ENCODE results near the gene ADGRG3. TPM values are rescaled to one million over a fixed set of nuclear protein-coding genes. Genes with fewer than 3 reads are reported as not detected.

The ADGRG3 gene
- total and polyA plus RNA-seq, 2 experiments from 2014 or later = not detected

DNA sequence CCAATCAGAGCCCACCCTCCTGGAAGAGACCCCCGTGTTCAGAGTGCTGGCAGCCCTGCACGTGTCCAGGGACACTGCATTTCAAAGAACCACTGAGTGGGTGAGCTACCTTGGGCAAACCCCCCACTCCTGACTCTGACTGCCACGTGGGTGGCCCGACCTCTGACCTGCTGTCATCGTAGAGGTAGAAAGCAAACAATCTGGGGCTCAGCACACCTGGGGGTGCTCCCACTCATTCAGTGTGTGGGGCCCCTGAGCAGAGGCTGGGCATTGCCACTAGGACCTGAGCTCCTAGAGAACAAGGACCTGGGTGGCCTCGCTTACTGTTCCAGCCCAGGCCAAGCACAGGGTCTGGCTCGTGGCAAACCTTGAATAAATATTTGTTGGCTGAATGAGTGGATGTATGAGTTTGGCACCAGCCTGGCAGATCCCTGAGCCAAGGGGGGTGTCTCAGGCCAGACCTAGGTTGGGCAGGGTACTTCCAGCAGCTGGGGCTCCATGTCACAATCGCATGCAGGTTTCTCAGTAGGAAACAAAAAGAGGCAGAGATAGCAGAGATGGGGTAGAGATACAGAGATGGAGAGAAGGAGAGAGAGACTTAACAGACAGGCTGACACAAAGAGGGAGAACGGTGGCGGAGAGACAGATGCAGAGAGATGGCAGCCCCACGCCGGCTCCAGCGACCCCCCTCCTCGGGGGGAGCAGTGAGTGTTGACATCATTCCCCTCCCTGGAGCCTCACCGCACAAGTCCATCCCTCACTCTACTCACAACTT lies 21.1 kb downstream of the ADGRG3 start:
- Histone ChIP-seq H3K27me3 (no peaks in the 10 kb centered on the region), H3K27ac (no peak overlapping the region), H2AFZ (no peak overlapping the region), H3K79me2 (no peaks in the 10 kb centered on the region), H3K9me3 (ENCODE audit: low read depth) (no peaks in the 10 kb centered on the region), H3K36me3 (replicated peaks; ENCODE audit: insufficient read depth, low read depth) (no peaks in the 10 kb centered on the region), H4K20me1 (ENCODE audit: insufficient read depth, poor library complexity, severe bottlenecking) (no peaks in the 10 kb centered on the region), H3K4me1 (ENCODE audit: insufficient read depth) (peaks cover 9% of the 10 kb centered on the region), H3K9me2 (replicated peaks; ENCODE audit: insufficient read depth) (no peaks in the 10 kb centered on the region), H3K4me3 (no peak overlapping the region), H3K4me2 (peak overlapping the region; percentile 12)
- WGBS (ENCODE audit: low lambda C conversion rate, missing lambda C conversion rate) = 48% methylated on average over 15 of the region's 15 CpGs
- TF ChIP-seq EZH2 (IDR thresholded peaks at IDR 0.05; ENCODE audit: borderline replicate concordance) (no peak), CTCF (IDR thresholded peaks at IDR 0.05; ENCODE audit: poor library complexity) (no peak), EZH2phosphoT487 (IDR thresholded peaks at IDR 0.05; ENCODE audit: low read depth, severe bottlenecking, unreplicated experiment) (no peak)
- no peak for DNase-seq (ENCODE audit: low spot score)

GRCh38 chr16:57689762-57690558 lies 21.9 kb downstream of the ADGRG3 start:
- Histone ChIP-seq H3K27ac (no peak overlapping the region), H3K9me3 (ENCODE audit: low read depth) (no peaks in the 10 kb centered on the region), H2AFZ (no peak overlapping the region), H3K27me3 (no peaks in the 10 kb centered on the region), H3K4me2 (peak overlapping the region; percentile 12), H3K79me2 (no peaks in the 10 kb centered on the region), H4K20me1 (ENCODE audit: insufficient read depth, poor library complexity, severe bottlenecking) (no peaks in the 10 kb centered on the region), H3K4me3 (no peak overlapping the region), H3K36me3 (replicated peaks; ENCODE audit: insufficient read depth, low read depth) (no peaks in the 10 kb centered on the region), H3K9me2 (replicated peaks; ENCODE audit: insufficient read depth) (no peaks in the 10 kb centered on the region), H3K4me1 (ENCODE audit: insufficient read depth) (peaks cover 9% of the 10 kb centered on the region)
- DNase-seq (ENCODE audit: low spot score) = no peak
- TF ChIP-seq EZH2phosphoT487 (IDR thresholded peaks at IDR 0.05; ENCODE audit: low read depth, severe bottlenecking, unreplicated experiment) (no peak), CTCF (IDR thresholded peaks at IDR 0.05; ENCODE audit: poor library complexity) (no peak), EZH2 (IDR thresholded peaks at IDR 0.05; ENCODE audit: borderline replicate concordance) (no peak)
- 61% methylated on average over 13 of the region's 13 CpGs for whole genome bisulfite sequencing (ENCODE audit: low lambda C conversion rate, missing lambda C conversion rate)

DNA sequence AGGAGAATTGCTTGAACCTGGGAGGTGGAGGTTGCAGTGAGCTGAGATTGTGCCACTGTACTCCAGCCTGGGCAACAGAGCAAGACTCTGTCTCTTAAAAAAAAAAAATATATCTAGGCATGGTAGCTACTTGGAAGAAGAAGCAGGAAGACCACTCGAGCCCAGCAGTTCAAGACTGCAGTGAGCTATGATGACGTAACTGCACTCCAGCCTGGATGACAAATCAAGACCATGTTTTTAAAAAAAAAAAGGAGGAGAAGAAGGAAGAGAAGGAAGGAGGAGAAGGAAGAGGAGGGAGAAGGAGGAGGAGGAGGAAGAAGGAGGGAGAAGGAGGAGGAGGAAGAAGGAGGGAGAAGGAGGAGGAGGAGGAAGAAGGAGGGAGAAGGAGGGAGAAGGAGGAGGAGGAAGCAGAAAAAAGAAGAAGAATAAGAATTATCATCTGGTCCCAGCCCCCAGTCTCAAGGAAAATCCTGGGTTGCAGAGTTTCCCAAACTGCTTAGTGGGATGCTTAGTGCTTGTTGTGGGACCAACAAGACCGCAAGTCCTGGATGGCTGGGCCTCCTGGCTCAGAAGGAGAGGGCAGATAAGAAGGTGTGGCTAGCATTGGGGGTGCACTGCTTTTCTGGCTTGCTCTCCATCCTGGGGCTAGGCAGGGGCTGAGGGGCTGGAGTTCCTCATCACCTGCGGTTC lies 22.8 kb downstream of the ADGRG3 start:
- no peak overlapping the region for H2AFZ ChIP-seq
- no peaks in the 10 kb centered on the region for H3K27me3 ChIP-seq
- H3K4me1 ChIP-seq (ENCODE audit: insufficient read depth) = peaks cover 9% of the 10 kb centered on the region
- no peaks in the 10 kb centered on the region for H3K9me3 ChIP-seq (ENCODE audit: low read depth)
- no peaks in the 10 kb centered on the region for H3K9me2 ChIP-seq (replicated peaks; ENCODE audit: insufficient read depth)
- no peaks in the 10 kb centered on the region for H3K79me2 ChIP-seq
- H3K36me3 ChIP-seq (replicated peaks; ENCODE audit: insufficient read depth, low read depth) = no peaks in the 10 kb centered on the region
- no peak overlapping the region for H3K4me2 ChIP-seq
- WGBS (ENCODE audit: low lambda C conversion rate, missing lambda C conversion rate) = 63% methylated on average over 4 of the region's 4 CpGs
- H4K20me1 ChIP-seq (ENCODE audit: insufficient read depth, poor library complexity, severe bottlenecking) = no peaks in the 10 kb centered on the region
- H3K4me3 ChIP-seq = no peak overlapping the region
- no peak overlapping the region for H3K27ac ChIP-seq
- TF ChIP-seq EZH2 (IDR thresholded peaks at IDR 0.05; ENCODE audit: borderline replicate concordance) (no peak), EZH2phosphoT487 (IDR thresholded peaks at IDR 0.05; ENCODE audit: low read depth, severe bottlenecking, unreplicated experiment) (no peak), CTCF (IDR thresholded peaks at IDR 0.05; ENCODE audit: poor library complexity) (no peak)
- DNase-seq (ENCODE audit: low spot score) = no peak
